SH-SY5Y (cell line): ENCODE data around the gene RPL32.

ENCODE experiments used
- GATA2 ChIP-seq: IDR thresholded peaks from 2 replicates; pipeline ENCODE4 v1.6.1; 2011; ENCODE audit warnings: mild to moderate bottlenecking, low read depth, low read length
- GATA3 ChIP-seq: IDR thresholded peaks from 2 replicates; pipeline ENCODE4 v1.6.1; 2011; ENCODE audit warnings: low read depth, mild to moderate bottlenecking, low read length, moderate library complexity

The RPL32 gene

DNA sequence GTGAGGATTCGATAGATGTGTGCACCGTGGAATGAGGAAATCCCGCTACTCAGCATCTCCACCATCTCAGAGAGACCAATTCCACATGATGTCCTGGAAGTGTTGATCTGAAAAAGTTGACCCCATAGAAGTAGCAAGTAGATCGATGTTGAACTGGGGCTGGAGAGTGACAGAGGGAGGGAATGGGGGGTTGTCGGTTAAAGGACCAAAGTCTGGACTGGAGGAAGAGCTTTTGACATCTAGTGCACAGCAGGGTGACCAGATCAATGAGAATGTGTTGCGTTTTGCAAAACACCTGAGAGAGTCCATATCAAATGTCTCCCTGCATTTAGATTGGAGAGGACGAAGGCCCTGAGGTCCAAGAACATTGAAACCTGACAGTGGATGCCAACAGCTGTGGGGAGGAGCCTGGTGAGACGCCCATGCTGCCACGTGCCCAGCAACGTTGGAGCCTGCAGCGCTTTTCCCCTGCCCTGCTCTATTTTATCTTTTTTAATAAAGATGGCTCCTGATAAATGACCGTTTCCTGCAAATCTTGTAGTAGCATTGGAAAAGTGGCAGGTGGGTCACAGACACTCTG is 30.1 kb upstream of the RPL32 start:
- TF ChIP-seq GATA3 = no peak
- TF ChIP-seq GATA2 = peak; percentile 49

DNA sequence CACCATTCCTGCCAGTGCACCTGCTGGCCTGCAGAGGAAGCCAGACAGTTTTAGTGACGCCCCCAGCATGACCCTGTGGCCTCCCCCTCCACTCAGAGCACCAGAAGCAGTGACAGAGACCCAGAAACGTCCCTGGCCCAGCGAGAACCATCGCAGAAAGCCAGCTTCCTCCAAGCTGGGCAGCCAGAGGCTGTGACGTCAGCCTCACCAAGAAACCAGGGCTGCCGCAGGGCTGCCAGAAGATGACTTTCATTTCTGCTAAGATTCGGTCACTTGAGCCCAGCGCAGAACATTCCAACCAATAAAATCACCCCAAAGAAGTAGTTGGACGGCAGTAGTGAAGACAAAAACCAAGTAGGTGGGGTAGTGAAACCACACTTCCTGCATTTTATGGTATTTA is 29.6 kb upstream of the RPL32 start:
- TF ChIP-seq GATA3 (no peak), GATA2 (no peak)

DNA sequence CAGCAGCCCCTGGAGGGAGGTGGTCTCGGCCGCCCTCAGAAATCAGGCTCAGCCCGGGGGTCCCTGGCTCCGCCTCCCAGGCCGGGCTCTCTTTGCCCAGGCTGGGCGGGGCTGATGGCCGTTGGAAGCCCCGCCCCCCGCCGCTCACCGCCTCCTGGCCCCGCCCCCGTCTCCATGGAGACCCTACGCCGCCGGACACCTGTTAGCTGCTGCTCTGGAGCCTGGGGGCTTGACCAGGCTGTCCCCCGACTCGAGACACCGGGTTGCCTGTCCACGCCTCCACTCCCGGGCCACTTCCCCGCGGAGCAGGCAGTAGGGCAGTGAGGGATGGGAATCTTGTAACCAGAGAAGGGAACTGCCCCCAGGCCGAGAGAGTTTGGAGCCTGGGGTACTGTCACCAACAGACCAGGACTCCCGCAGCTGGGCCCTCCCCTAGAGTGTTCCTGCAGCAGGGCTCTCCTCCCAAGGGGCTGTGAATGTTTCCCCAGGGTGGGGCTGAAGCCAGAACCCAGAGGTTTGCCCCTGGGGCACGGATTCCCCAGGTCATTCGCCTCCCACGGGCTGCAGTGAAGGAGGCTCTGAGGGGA is 27.8 kb upstream of the RPL32 start:
- TF ChIP-seq GATA2 (no peak), GATA3 (no peak)

DNA sequence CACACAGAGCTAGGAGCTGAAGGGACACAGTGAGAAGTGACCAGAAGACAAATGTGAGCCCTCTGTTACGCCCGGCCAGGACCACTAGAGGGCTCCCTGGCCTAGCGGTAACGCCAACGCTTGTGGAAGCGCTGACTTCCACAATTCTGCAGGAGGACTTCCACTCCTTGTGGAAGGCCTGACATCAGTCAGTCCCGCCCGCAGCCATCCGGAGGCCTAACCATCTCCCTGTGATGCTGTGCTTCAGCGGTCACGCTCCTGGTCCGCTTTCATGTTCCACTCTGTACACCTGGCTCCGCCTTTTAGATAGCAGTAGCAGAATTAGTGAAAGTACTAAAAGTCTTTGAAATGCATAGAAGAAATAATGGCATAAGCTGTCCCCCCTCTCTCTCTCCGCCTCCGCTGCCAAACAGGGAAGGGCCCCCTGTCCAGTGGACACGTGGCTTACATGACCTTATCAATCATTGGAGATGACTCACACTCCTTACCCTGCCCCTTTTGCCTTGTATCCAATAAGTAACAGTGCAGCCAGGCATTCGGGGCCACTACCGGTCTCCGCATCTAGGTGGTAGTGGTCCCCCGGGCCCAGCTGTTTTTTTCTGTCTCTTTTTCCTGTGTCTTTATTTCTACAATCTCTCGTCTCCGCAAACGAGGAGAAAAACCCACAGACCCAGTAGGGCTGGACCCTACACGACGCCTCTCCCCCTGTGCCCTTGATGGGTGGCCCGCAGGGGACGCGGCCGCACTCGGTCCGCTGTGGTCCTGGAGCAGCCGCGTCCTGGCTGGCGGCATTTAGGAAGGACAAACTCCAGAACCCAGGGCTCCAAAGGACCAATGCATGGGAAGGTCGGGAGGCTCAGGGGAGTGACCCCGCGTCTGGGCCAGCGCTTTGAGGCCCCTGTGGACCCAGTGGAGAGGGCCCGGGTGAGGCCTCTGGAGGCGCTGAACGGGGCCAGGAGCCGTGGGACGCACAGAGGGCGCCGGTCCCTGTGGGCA is 27.0 kb upstream of the RPL32 start:
- TF ChIP-seq GATA3 = no peak
- no peak for TF ChIP-seq GATA2

DNA sequence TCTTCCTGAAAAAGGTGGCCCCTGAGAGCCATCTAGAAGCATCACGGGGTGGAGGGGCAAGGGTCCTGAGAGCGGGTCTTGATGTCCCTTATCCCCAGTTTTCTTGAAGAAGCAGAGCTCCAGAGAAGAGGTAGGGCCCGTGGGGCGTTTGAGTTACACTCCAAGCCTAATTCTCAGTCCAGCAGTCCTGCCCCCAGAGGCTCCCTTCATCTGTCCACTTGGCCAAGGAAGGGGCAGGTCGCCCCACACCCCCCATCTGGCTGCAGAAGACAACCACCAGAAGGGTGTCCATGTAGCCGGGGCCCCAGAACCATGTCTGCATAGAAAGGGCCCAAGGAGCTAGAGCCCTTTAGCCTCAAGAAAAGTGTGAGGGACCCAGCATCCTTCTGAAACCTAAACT is 25.5 kb upstream of the RPL32 start:
- TF ChIP-seq GATA3 = no peak
- no peak for TF ChIP-seq GATA2

DNA sequence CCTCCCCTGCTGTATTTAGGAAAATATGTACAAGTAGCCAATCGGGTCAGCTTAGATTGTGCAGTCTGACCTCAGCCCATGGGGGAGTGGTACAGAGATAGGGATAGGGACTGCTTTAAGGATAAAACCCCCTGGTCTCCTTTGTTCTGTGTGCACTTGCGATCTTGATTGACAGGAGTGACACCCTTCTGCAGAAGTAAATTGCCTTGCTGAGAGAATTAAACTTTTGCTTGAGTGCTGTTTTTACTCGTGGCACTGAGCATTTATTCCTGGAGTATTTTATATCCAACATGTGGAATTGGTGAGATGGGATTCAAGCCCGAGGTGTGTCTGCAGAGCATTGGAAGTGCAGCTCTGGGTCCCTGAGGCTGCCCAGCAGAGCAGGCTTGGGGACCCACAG is 23.9 kb upstream of the RPL32 start:
- TF ChIP-seq GATA3 = no peak
- TF ChIP-seq GATA2 = no peak

DNA sequence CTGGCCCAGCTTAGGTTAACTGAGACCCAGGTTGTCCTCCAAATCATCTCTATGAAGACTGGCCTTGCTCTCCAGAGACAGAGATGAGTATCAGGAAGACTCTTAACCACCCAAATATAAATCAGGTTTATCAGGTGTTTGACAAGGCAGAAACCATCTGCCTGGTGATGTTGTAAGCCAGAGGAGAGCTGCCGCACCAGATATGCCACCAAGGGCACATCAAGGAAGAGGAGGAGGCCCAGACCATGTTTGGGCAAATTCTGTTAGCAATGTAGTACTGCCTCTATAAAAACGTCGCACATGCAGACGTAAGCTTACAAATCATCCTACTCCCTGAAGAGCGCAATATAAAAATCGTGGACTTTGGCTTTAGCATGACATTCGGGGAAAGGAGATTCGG is 21.0 kb upstream of the RPL32 start:
- TF ChIP-seq GATA3 (no peak), GATA2 (no peak)

DNA sequence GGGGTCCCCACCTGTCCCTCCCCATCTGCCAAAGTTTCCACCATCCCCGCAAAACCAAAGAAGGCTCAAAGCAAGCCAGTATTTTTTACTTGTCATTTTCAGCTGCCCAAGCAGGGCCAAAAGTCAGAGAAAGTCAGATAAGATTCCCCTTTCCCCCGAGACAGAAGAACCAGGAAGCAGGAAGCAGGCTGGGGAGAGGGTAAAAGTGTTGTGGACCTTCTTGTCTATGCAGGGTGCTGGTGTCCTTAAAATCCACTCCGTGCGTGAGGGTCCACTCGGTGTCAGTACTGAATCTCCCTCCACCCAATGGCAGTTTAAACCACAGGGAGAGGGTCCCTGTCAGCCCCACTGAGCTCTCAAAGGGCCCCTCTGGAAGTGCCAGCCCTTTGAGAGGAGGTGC is 20.2 kb upstream of the RPL32 start:
- no peak for TF ChIP-seq GATA3
- no peak for TF ChIP-seq GATA2

DNA sequence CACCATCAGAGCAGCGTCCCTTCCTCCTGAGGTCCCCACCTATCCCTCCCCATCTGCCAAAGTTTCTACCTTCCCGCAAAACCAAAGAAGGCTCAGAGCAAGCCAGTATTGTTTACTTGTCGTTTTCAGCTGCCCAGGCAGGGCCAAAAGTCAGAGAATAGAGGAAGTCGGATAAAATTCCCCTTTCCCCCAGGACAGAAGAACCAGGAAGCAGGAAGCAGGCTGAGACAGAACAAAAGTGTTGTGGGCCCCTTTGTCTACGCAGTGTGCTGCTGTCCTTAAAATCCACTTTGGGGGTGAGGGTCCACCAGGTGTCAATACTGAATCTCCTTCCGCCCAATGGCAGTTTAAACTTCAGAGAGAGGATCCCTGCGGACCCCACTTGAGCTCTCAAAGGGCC is 18.5 kb upstream of the RPL32 start:
- no peak for TF ChIP-seq GATA3
- TF ChIP-seq GATA2 = no peak

DNA sequence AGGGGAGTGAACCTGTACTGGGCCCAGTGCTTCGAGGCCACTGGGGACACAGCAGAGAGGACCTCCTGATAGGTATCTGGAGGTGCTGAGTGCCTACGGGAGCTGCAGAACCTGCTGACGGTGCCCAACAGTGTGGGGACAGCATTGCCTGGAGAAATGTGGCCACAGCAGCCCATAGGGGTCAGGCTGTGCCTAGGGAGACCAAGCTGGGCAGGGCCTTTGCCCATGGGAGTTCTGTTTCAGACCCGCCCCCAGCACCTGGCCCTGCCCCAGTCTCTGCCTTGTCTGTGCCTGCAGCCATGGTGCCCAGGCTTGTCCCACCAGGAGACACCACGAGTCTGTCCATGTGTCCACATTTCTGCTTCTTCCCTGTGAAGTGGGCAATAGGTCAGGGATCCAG is 15.3 kb upstream of the RPL32 start:
- TF ChIP-seq GATA2 (no peak), GATA3 (no peak)

DNA sequence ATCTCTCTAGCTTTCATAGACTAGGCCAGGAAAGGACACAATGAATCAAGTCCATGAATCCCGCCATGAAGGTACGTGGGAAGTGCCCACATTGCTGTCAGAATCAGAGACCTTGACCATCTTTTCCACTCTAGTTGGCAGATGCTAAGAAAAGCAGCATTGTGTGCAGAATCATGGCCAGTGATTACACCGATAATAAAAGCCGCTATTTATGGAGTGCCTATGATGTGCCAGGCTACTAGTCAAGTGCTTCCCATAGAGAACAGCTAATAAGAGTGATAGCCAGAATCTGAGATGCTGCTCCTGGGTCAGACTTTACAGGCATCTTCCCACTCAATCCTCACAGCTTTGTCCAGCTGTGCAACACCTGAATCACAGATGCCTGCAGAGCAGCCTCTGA is 13.2 kb upstream of the RPL32 start:
- TF ChIP-seq GATA3 (no peak), GATA2 (no peak)

DNA sequence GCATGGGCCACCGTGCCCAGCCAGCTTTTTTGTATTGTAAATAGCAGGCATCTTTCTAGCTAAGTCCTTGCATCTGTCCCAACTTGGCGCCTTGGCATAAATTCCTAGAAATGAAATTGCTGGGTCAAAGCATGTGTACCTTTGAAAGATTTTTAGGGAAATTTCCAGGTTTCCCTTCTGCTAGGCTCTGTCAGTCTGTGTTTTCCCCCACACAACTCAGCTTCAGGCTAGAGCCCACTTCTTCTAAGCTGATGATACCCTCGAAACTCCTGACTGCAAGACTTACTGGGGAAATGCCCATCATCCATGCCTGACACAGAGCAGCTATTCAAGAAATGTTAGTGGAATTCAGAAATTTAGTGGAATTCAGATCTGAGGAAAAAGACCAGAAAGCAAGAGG is 10.8 kb upstream of the RPL32 start:
- TF ChIP-seq GATA2 (no peak), GATA3 (no peak)

DNA sequence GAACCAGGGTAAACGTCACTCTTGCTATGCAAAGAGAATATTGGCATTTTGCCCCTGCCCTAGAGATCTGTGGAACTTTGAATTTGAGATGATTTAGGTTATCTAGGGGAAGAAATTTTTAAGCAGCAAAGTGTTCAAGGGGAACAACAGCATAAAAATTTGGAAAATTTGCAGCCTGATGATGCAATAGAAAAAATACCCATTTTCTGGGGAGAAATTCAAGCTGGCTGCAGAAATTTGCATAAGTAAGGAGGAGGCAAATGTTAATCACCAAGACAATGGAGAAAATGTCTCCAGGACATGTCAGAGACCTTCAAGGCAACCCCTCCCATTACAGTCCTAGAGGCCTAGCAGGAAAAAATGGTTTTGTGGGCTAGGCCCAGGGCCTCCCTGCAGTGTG is 4.4 kb upstream of the RPL32 start:
- TF ChIP-seq GATA3 = no peak
- no peak for TF ChIP-seq GATA2

DNA sequence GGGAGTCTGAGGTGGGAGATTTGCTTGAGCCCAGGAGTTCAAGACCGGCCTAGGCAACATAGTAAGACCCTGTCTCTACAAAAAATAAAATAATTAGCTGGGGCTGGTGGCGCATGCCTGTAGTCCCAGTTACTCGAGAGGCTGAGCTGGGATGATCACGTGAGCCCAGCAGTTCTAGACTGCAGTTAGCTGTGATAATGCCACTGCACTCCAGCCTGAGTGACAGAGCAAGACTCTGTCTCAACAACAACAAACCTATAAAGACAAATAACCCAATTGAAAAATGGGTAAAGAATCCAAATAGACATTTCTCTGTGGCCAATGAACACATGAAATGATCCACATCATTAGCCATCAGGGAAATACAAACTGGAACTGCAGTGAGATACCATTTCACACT is 1.1 kb upstream of the RPL32 start:
- TF ChIP-seq GATA3 = no peak
- no peak for TF ChIP-seq GATA2

DNA sequence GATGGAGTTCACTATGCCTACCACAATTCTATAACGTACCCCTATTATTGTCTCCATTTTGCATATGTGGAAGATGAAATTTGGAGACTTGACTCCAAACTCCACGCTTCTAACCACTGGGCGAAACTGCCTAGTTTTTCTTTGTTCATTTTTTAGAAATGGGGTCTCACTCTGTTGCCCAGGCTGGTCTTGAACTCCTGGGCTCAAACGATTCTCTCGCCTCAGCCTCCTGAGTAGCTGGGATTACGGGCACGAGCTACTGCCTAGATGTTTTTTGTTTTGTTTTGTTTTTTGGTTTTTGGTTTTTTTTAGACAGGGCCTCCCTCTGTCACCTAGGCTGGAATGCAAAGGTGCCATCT is 584 bp upstream of the RPL32 start:
- no peak for TF ChIP-seq GATA2
- no peak for TF ChIP-seq GATA3
